Mesothelial cell of epicardium (in vitro differentiated cells): ENCODE measurements around the gene PGAM5. TPM values are rescaled to one million over a fixed set of nuclear protein-coding genes. Genes with fewer than 3 reads are reported as not detected.

Experiments
- DNase-seq, 2 experiments: peaks; one replicate each; pipeline ENCODE4 v3.0.0; 2021; ENCODE audit warnings: low spot score in 2 of 2; ENCODE audit not compliant: unreplicated experiment in 2 of 2
- H3K27ac Mint-ChIP-seq: 2 replicates; pipeline ENCODE4 v1.8.0; 2021; ENCODE audit warnings: mixed read lengths
- H3K27me3 Mint-ChIP-seq: 2 replicates; pipeline ENCODE4 v1.8.0; 2021; ENCODE audit warnings: low read depth, mixed read lengths
- H3K36me3 Mint-ChIP-seq: 2 replicates; pipeline ENCODE4 v1.8.0; 2021; ENCODE audit warnings: mixed read lengths
- H3K4me1 Mint-ChIP-seq: 2 replicates; pipeline ENCODE4 v1.8.0; 2021; ENCODE audit warnings: mixed read lengths
- H3K4me3 Mint-ChIP-seq: 2 replicates; pipeline ENCODE4 v1.8.0; 2021; ENCODE audit warnings: mild to moderate bottlenecking, moderate library complexity, mixed read lengths
- H3K9me3 Mint-ChIP-seq: 2 replicates; pipeline ENCODE4 v1.8.0; 2021; ENCODE audit warnings: mixed read lengths
- total RNA-seq: library from RNA; stranded (reverse); gene quantifications from 3 replicates; pipeline ENCODE4 v1.2.1, GENCODE V29; 2021
- TF ChIP-seq, protein P1 (sequence below): fragments of 200-600 bp; sonication (generic); IDR thresholded peaks from one replicate; pipeline ENCODE4 v1.5.0; 2021; ENCODE audit warnings: antibody characterized with exemption; ENCODE audit not compliant: unreplicated experiment

The PGAM5 gene
- total RNA-seq, 1 donor from 2014 or later: 23.5 TPM

GRCh38 chr12:132708150-132708549, 2.5 kb upstream of the PGAM5 start:
- Mint-ChIP-seq H3K4me3 (no peak overlapping the region), H3K9me3 (no peaks in the 10 kb centered on the region), H3K4me1 (peaks cover 4% of the 10 kb centered on the region), H3K36me3 (peaks cover 10% of the 10 kb centered on the region), H3K27ac (no peak overlapping the region), H3K27me3 (no peaks in the 10 kb centered on the region)
- TF ChIP-seq, protein P1, sequence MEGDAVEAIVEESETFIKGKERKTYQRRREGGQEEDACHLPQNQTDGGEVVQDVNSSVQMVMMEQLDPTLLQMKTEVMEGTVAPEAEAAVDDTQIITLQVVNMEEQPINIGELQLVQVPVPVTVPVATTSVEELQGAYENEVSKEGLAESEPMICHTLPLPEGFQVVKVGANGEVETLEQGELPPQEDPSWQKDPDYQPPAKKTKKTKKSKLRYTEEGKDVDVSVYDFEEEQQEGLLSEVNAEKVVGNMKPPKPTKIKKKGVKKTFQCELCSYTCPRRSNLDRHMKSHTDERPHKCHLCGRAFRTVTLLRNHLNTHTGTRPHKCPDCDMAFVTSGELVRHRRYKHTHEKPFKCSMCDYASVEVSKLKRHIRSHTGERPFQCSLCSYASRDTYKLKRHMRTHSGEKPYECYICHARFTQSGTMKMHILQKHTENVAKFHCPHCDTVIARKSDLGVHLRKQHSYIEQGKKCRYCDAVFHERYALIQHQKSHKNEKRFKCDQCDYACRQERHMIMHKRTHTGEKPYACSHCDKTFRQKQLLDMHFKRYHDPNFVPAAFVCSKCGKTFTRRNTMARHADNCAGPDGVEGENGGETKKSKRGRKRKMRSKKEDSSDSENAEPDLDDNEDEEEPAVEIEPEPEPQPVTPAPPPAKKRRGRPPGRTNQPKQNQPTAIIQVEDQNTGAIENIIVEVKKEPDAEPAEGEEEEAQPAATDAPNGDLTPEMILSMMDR: no peak
- DNase-seq: no peak

DNA sequence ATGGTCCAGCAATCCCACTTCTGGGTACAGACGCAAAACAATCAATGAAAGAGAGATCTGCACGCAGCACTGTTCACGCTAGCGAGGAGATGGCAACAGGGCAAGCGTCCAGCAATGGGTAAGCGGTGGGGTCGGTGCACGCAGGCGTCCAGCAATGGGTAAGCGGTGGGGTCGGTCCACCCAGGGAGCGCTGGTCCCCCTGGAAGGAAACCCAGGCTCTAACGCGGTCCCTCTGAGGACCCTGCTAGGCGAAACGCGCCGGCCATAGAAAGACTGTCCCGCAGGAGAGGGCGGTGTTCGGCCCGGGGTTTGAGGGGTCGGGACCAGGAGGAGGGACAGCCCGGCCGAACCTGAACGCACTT, 618 bp upstream of the PGAM5 start:
- DNase-seq: no peak
- TF ChIP-seq, protein P1: no peak
- Mint-ChIP-seq H3K4me1 (peaks cover 4% of the 10 kb centered on the region), H3K36me3 (peaks cover 13% of the 10 kb centered on the region), H3K4me3 (peak overlapping the region; percentile 83), H3K27ac (peak overlapping the region; percentile 88), H3K9me3 (no peaks in the 10 kb centered on the region), H3K27me3 (no peaks in the 10 kb centered on the region)

DNA sequence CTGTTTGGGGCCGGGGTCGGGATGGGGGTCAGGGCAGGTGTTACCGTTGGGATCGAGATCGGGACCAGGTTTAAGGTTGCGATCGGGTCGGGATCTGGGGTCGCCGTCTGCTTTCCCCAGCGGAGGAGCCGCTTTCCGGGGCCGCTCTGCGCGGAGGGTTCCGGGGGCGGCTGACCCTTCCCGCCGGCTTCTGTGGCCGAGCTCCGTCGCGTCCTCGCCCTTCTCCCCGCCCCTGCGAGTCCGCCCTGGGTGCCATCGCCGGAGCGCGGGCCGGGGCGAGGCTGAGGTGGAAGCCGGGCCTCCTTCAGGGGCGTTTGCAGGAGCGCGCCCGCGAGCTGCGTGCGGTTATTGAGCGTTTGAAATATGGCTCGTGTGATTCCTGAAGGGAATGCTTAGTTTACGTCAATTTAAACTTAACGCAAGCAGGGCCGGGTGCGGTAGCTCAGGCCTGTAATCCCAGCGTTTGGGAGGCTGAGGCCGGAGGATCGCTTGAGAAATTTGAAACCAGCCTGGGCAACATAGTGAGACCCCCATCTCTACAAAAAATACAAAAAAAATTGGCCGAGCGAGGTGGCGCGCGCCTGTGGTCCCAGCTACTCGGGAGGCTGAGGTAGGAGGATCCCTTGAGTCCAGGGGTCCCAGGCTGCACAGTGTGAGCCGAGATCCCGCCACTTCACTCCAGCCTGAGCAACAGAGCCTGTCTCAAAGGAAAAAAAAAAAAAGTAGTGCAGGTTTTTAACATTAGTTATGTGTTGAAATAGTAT, 620 bp downstream of the PGAM5 start:
- DNase-seq: peak in 1 of 2 experiments; percentile 50
- H3K27ac Mint-ChIP-seq: peak overlapping the region; percentile 72
- peak overlapping the region; percentile 74 for H3K4me3 Mint-ChIP-seq
- TF ChIP-seq, protein P1: no peak
- no peaks in the 10 kb centered on the region for H3K9me3 Mint-ChIP-seq
- no peaks in the 10 kb centered on the region for H3K27me3 Mint-ChIP-seq
- peaks cover 4% of the 10 kb centered on the region for H3K4me1 Mint-ChIP-seq
- peaks cover 13% of the 10 kb centered on the region for H3K36me3 Mint-ChIP-seq

DNA sequence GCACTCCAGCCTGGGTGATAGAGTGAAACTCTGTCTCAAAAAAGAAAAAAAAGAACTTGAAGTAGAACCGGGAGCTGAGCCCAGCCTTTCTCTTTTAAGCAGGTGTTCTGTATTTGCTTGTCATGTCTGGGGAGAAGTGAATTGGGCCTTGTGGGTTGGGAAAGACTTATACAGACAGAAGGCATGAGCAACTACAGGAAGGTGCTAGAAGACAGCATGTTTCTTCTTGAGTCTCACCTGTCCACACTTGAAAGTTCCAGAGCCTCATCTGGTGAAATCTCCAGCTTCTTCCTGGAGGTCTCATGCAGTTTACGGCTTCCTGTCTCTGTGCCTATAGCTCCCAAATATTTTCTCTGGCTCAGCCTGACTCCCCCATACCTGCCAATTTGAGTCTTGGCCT, 2.5 kb downstream of the PGAM5 start:
- H3K4me3 Mint-ChIP-seq: no peak overlapping the region
- peaks cover 4% of the 10 kb centered on the region for H3K4me1 Mint-ChIP-seq
- H3K9me3 Mint-ChIP-seq: no peaks in the 10 kb centered on the region
- TF ChIP-seq, protein P1: no peak
- no peak for DNase-seq
- peaks cover 6% of the 10 kb centered on the region for H3K36me3 Mint-ChIP-seq
- no peaks in the 10 kb centered on the region for H3K27me3 Mint-ChIP-seq
- H3K27ac Mint-ChIP-seq: no peak overlapping the region

DNA sequence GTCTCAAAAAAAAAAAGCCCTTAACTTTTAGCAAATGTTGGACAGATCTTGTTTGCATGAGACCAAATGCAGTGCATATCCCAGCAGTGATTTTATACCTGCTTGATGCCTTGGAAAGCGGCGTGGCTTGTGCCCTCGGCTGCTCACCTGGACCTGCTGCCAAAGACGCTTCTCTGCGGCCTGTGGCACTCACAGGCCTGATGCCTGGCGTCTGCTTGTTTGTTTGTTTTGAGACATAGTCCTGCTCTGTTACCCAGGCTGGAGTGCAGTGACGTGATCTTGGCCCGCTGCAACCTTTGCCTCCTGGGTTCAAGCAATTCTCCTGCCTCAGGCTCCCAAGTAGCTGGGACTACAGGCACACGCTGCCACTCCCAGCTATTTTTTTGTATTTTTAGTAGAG, 5.2 kb downstream of the PGAM5 start:
- TF ChIP-seq, protein P1: no peak
- H3K27me3 Mint-ChIP-seq: no peaks in the 10 kb centered on the region
- H3K27ac Mint-ChIP-seq: no peak overlapping the region
- no peak overlapping the region for H3K4me3 Mint-ChIP-seq
- H3K36me3 Mint-ChIP-seq: peaks cover 18% of the 10 kb centered on the region
- peaks cover 4% of the 10 kb centered on the region for H3K4me1 Mint-ChIP-seq
- no peaks in the 10 kb centered on the region for H3K9me3 Mint-ChIP-seq
- no peak for DNase-seq
